Thoracic aorta (tissue), 2 donors: ENCODE results near the gene TMEM179. TPM values are rescaled to one million over a fixed set of nuclear protein-coding genes. Genes with fewer than 3 reads are reported as not detected.
"Not testable (repeated sequence)": the region's sequence is repeated elsewhere in the genome, so short reads cannot be mapped to it uniquely, and the experiment has no call there.

Experiments
- ATAC-seq: fragments of 150-250 bp; one replicate; pipeline ENCODE4 v1.8.0; 2017; ENCODE audit warnings: low read depth; ENCODE audit not compliant: insufficient number of reproducible peaks, low FRiP score
- DNase-seq: peaks from one replicate; pipeline ENCODE4 v3.0.0-alpha.2; 2020; ENCODE audit warnings: low spot score
- H3K27ac ChIP-seq, 2 donors: fragments of 200-600 bp; sonication (generic); 1 replicate in 1 of 2; 2 replicates in 1 of 2; pipeline ENCODE4 v1.5.1; 2016; ENCODE audit warnings: mild to moderate bottlenecking in 2 of 2, moderate library complexity in 2 of 2
- H3K27me3 ChIP-seq: fragments of 200-600 bp; sonication (generic); replicated peaks from 2 replicates; pipeline ENCODE4 v1.6.0; 2016; ENCODE audit warnings: mild to moderate bottlenecking; ENCODE audit not compliant: insufficient read depth
- H3K36me3 ChIP-seq: fragments of 200-600 bp; sonication (generic); one replicate; pipeline ENCODE4 v1.5.1; 2016
- H3K4me1 ChIP-seq, 2 donors: fragments of 200-600 bp; sonication (generic); 1 replicate in 1 of 2; 2 replicates in 1 of 2; pipeline versions ENCODE4 v1.5.1 to v1.6.0; 2016; ENCODE audit warnings: low read depth in 2 of 2, mild to moderate bottlenecking in 1 of 2; ENCODE audit not compliant: control insufficient read depth in 1 of 2
- H3K4me3 ChIP-seq: fragments of 200-600 bp; sonication (generic); 2 replicates; pipeline ENCODE4 v1.5.1; 2016; ENCODE audit warnings: mild to moderate bottlenecking
- H3K9me3 ChIP-seq: fragments of 200-600 bp; sonication (generic); 2 replicates; pipeline ENCODE4 v1.5.1; 2016
- CTCF ChIP-seq: fragments of 200-600 bp; sonication (generic); IDR thresholded peaks from one replicate; pipeline ENCODE4 v1.5.1; 2019; ENCODE audit warnings: antibody characterized with exemption
- total RNA-seq, 2 donors: library from RNA; depleted of rRNA; stranded (reverse); fragments of >200 nt; gene quantifications; one replicate each; pipeline versions ENCODE4 v1.1.0 to v1.2.3, GENCODE V29; 2016

The TMEM179 gene
- not detected for total RNA-seq

DNA sequence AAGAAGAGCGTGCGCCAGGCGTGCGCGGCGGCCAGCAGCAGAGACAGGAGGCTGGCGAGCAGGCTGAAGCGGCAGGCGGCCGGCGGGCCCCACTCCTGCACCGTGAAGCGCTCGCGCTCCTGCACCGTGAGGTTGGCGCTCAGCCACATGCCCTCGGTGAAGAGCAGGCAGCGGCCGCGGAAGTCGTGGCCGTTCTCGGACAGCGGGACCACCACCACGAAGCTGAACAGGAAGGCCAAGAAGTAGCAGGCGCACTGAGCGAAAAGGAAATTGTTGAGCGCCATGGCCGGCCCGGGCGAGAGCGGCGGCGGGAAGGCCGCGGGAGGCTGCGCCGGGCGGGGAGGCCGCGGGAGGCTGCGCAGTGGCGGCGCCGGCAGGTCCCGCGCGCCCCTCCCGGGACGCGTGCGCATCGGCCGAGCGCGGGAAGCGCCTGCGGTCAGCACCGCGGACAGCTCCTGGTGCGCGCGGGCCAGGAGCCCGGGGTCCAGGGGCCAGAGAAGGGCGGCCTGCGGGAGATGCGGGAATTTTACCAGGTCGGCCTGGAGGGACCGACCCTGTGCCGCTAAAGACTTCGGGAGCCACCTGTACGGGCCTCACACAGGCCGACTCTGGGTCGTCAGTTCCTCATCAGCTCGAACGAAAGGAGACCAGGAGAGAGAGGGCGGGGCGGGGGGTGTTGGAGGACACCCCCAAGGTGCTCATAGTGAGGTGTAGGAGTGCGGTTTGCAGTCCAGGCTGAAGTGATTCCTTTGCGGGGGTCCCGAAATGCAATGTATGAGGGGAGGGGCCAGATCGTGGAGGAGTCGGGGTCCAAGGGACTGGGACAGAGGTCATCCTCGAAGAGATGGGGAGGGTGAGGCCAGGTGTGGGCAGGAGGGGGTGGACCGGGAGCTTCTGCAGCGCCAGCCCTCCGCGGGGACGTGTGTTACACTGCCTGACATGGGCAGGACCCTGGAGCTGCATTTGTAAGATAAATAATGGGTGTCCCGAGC is at the start of gene TMEM179:
Gene TMEM179, minus strand, starts transcription at position 315 of the 992 bp plus-strand sequence. Its CDS starts 31 bp downstream, at position 284.
- no peaks in the 10 kb centered on the region for H3K36me3 ChIP-seq
- ATAC-seq (no peak), DNase-seq (no peak)
- no peak for TF ChIP-seq CTCF
- H3K27ac ChIP-seq = no peak within 1 kb of the TSS
- peak within 1 kb of the TSS; percentile 29 for H3K4me3 ChIP-seq
- peaks cover 0 to 7% of the 10 kb centered on the region in 2 donors for H3K4me1 ChIP-seq
- no peaks in the 10 kb centered on the region for H3K9me3 ChIP-seq
- peaks cover 5% of the 10 kb centered on the region for H3K27me3 ChIP-seq

DNA sequence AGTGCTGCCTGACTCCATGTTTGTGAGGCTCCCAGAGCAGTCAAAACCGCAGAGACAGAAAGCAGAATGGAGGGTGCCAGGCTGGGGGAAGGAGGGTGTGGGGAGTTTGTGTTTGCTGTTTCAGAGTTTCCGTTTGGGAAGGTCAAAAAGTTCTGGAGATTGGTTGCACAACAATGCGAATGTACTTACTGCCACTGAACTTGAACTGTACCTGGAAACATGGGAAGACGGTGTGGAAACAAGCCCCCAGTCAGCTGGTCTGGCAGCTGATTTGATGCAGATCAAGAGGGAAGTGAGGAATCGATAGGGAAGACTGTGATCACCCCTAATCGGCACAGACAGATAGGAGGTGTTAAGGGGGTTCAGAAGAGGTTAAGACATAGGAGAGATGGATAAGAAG is 49.5 kb upstream of the TMEM179 start:
- H3K36me3 ChIP-seq = no peaks in the 10 kb centered on the region
- H3K9me3 ChIP-seq = no peaks in the 10 kb centered on the region
- no peak overlapping the region for H3K27ac ChIP-seq
- TF ChIP-seq CTCF = no peak
- no peak overlapping the region for H3K4me3 ChIP-seq
- DNase-seq (no peak), ATAC-seq (no peak)
- no peaks in the 10 kb centered on the region for H3K27me3 ChIP-seq
- peaks cover 3 to 22% of the 10 kb centered on the region in 2 donors for H3K4me1 ChIP-seq

GRCh38 chr14:104653130-104653920 is 48.8 kb upstream of the TMEM179 start:
- H3K27ac ChIP-seq, H3K27me3 ChIP-seq, ATAC-seq, H3K36me3 ChIP-seq, DNase-seq, H3K4me3 ChIP-seq, H3K9me3 ChIP-seq: not testable (repeated sequence)
- peaks cover 3 to 22% of the 10 kb centered on the region in 2 donors for H3K4me1 ChIP-seq

GRCh38 chr14:104652386-104652785 is 47.8 kb upstream of the TMEM179 start:
- H3K4me1 ChIP-seq = peaks cover 3 to 22% of the 10 kb centered on the region in 2 donors
- H3K27me3 ChIP-seq = no peaks in the 10 kb centered on the region
- ATAC-seq = no peak
- H3K4me3 ChIP-seq = no peak overlapping the region
- no peaks in the 10 kb centered on the region for H3K36me3 ChIP-seq
- no peaks in the 10 kb centered on the region for H3K9me3 ChIP-seq
- no peak overlapping the region for H3K27ac ChIP-seq
- TF ChIP-seq CTCF = no peak
- DNase-seq = no peak

GRCh38 chr14:104651876-104652260 is 47.3 kb upstream of the TMEM179 start:
- no peak for TF ChIP-seq CTCF
- Histone ChIP-seq H3K27me3 (no peaks in the 10 kb centered on the region), H3K9me3 (no peaks in the 10 kb centered on the region), H3K27ac (no peak overlapping the region), H3K36me3 (no peaks in the 10 kb centered on the region), H3K4me3 (no peak overlapping the region), H3K4me1 (peaks cover 3 to 21% of the 10 kb centered on the region in 2 donors)
- ATAC-seq (no peak), DNase-seq (no peak)
